NCI-H82 treated with DMSO at 0.1 percent for 48 hours (cell line): ENCODE data around the gene COL16A1.

Experiments
- DNase-seq: peaks from one replicate; lab custom pipeline; 2025; ENCODE audit not compliant: unreplicated experiment; lab: John Stamatoyannopoulos, UW

COL16A1 gene

GRCh38 chr1:31733389-31734219, 29.8 kb upstream of the COL16A1 start:
- no peak for DNase-seq

GRCh38 chr1:31732751-31733289, 29.0 kb upstream of the COL16A1 start:
- no peak for DNase-seq

DNA sequence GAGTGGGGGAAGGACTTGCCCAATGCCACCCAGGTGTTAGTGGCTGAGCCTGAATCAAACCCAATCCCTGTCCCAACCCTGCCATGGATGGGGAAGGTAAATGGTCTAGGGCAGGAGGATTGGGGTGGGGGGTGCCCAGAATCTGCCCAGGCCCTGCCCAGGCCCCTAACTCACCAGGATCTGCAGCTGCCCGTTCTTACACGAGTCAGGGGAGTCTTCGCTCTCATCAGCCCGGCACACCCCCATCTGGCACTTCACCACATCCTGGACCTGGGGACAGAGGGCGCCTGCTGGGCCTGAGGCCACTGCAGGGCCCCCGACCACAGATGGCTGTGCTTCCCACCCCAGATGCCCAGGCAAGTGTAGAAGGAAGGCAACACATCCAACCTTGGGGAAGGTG, 28.5 kb upstream of the COL16A1 start:
- DNase-seq = no peak

- DNase-seq = no peak
Measured at GRCh38 chr1:31731049-31731565, 27.3 kb upstream of the COL16A1 start.

GRCh38 chr1:31730336-31731048, 26.7 kb upstream of the COL16A1 start:
- no peak for DNase-seq

- DNase-seq = no peak
Measured at GRCh38 chr1:31727849-31728248, 24.0 kb upstream of the COL16A1 start.

- no peak for DNase-seq
Measured at GRCh38 chr1:31727195-31727594, 23.4 kb upstream of the COL16A1 start.

- DNase-seq = no peak
Measured at GRCh38 chr1:31726715-31727114, 22.9 kb upstream of the COL16A1 start.

GRCh38 chr1:31725777-31726535, 22.1 kb upstream of the COL16A1 start:
- DNase-seq = no peak

GRCh38 chr1:31725134-31725533, 21.3 kb upstream of the COL16A1 start:
- DNase-seq = no peak

GRCh38 chr1:31723828-31724359, 20.1 kb upstream of the COL16A1 start:
- no peak for DNase-seq

GRCh38 chr1:31718327-31718897, 14.6 kb upstream of the COL16A1 start:
- no peak for DNase-seq

- DNase-seq = no peak
Measured at GRCh38 chr1:31717341-31717740, 13.5 kb upstream of the COL16A1 start.

DNA sequence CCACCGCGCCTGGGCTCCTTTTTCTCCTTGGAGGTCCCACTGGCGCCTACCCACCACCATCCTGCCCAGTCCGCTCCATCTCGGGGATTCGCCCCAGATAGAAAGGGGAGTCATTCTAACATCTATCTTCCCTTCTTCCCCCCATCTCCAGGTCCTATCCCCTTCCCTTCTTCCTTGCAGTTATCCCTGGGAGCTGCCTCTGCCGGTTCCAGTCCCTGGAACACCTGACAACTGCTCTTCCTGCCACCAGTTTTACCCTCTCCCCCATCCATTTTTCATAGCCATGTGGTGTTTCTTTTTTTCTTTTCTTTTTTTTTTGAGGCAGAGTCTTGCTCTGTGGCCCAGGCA, 12.0 kb upstream of the COL16A1 start:
- DNase-seq = no peak

DNA sequence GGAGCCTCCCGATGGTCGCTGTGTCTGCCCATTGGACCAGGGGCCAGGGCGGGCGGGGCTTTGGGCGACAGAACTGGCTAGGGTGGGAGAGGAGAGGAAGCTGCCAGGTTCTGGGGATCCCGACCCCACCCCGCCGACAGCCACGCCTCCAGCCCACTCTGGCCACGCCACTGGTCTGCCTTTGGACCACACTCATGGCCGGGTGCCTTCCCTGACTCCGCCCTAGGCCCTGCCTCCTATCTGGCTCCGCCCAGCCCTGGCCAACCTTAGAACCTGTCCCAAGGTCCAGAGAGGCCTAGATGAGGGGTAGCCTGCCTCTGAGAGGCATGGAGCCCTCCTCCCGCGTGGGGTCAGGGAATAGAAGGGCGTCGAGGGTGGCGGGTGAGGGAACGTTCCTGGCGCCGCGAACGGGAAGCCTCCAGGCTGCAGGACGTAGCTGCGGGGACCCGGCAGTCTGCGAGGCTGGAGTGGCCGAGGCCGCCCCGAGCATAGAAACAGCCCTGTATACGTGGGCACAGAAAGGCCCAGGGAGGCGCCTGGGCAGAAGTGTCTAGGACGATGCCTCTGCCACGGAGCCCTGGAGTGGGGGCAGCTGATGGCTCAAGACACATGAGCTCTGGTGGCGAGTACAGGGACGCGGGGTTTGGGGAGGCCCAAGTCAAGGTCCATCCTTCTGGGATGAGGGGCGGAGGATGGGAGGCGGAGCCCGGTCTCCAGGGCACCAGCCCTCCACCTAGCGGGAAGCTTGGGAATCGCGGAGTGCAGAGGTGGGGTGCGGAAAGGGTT, 11.5 kb upstream of the COL16A1 start:
- DNase-seq = no peak

DNA sequence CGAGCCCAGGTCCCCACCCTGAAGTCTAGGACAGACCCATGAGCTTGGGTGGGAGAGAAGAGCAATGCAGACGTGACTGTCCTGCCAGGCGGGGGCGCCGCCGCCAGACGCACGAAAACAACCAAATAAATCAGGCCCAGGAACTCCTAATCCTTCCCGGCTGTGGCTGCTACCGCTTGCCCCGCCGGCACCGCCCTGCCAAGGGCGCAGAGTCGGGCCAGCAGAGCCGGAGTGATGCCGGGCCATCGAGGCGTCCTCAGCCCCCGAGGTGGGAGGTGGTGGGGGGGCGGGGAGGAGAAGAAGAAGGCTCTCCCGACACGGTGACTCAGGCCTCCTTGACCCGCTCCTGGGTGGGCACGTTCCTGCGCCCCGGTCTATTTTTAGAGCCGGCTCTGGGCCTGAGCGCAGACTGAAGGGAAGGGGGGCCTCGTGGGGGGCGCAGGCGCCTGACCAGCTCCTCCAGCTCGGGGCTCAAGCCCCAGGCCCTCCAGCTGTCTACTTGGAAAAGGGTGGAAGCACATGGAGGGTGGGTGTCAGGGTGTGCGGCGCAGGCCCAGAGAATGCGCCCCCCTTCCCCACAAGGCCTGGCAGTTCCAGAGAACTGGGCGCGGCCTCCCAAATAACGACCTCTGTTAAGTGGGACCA, 10.7 kb upstream of the COL16A1 start:
- peak; percentile 81 for DNase-seq

DNA sequence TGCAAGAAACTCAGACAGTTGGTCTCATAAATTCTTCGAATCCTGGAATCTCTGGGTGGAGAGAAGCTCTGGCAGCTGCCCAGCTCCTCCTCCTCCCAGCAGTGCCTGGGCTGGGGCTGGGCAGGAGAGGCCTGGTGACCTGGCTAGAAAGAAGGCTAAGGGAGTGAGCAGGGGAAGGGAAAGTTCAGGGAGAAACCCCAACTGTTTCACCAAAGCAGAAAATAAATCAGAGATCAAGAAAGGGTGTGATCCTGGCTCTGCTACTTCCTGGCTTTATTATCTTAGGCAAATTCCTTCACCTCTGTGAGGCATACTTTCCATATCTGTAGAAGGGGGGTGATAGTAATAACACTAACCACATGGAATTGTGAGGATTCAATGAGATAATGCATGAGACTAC, 8.8 kb upstream of the COL16A1 start:
- DNase-seq = no peak

DNA sequence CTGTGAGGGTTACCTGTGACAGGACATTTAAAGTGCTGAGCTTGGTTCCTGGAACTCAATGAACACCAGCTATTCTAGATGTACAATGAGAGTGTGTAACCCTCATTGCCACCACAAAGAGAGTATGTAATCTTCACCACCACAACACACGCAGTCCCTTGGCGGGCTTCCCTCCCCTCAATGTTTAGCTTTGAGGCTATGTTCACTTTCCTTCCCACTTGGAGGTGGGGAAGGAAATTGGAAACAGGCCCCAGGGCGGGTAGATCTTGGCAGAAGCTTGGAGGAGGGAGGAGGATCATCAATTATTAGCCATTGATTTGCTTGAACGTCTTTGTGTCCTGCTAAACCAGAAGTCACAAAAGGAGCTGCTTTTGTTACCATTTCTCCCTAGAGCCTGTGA, 8.3 kb upstream of the COL16A1 start:
- no peak for DNase-seq

- DNase-seq = no peak
Measured at GRCh38 chr1:31708324-31708723, 4.5 kb upstream of the COL16A1 start.
